Immature natural killer cell (primary cell): ENCODE measurements around the gene RBL1. TPM values are rescaled to one million over a fixed set of nuclear protein-coding genes. Genes with fewer than 3 reads are reported as not detected.
"Not testable (repeated sequence)": the region's sequence is repeated elsewhere in the genome, so short reads cannot be mapped to it uniquely, and the experiment has no call there.

ENCODE experiments used
- DNase-seq, 3 donors: peaks; one replicate each; pipeline ENCODE4 v3.0.0; 2022; ENCODE audit warnings: mixed read lengths in 1 of 3
- H3K27ac Mint-ChIP-seq, 6 donors: one replicate each; pipeline ENCODE4 v1.8.0; 2020; ENCODE audit warnings: mixed read lengths in 6 of 6, mild to moderate bottlenecking in 5 of 6, inconsistent platforms in 4 of 6, moderate library complexity in 3 of 6
- H3K27me3 Mint-ChIP-seq, 3 donors: one replicate each; pipeline ENCODE4 v1.8.0; 2020 to 2021; ENCODE audit warnings: low read depth in 3 of 3, mild to moderate bottlenecking in 3 of 3, mixed read lengths in 3 of 3, moderate library complexity in 3 of 3, inconsistent platforms in 1 of 3
- H3K36me3 Mint-ChIP-seq, 3 donors: one replicate each; pipeline ENCODE4 v1.8.0; 2020; ENCODE audit warnings: mixed read lengths in 3 of 3, inconsistent platforms in 2 of 3, mild to moderate bottlenecking in 2 of 3
- H3K4me1 Mint-ChIP-seq, 2 donors: one replicate each; pipeline ENCODE4 v1.8.0; 2020; ENCODE audit warnings: inconsistent platforms in 2 of 2, mild to moderate bottlenecking in 2 of 2, mixed read lengths in 2 of 2, moderate library complexity in 1 of 2
- H3K4me3 Mint-ChIP-seq, 5 donors: one replicate each; pipeline ENCODE4 v1.8.0; 2020; ENCODE audit warnings: mild to moderate bottlenecking in 5 of 5, mixed read lengths in 5 of 5, inconsistent platforms in 3 of 5, moderate library complexity in 3 of 5
- H3K9me3 Mint-ChIP-seq, 6 donors: one replicate each; pipeline ENCODE4 v1.8.0; 2020; ENCODE audit warnings: mild to moderate bottlenecking in 6 of 6, mixed read lengths in 6 of 6, inconsistent platforms in 4 of 6, moderate library complexity in 3 of 6
- polyA plus RNA-seq, 3 donors: library from polyadenylated mRNA; unstranded; fragments of 300-500 nt; fragmentation: Illumina TruSeq; gene quantifications; one replicate each; pipeline ENCODE4 v1.2.3, GENCODE V29; 2021

The RBL1 gene
- polyA plus RNA-seq, 3 donors from 2014 or later: 2.9 to 11.1 (median 6.0) TPM

- Mint-ChIP-seq H3K27me3 (no peaks in the 10 kb centered on the region), H3K27ac (no peak overlapping the region), H3K9me3 (no peaks in the 10 kb centered on the region), H3K36me3 (no peaks in the 10 kb centered on the region), H3K4me1 (no peaks in the 10 kb centered on the region), H3K4me3 (no peak overlapping the region)
- no peak for DNase-seq
Observed at GRCh38 chr20:37111926-37112455, 16.2 kb upstream of the RBL1 start.

DNA sequence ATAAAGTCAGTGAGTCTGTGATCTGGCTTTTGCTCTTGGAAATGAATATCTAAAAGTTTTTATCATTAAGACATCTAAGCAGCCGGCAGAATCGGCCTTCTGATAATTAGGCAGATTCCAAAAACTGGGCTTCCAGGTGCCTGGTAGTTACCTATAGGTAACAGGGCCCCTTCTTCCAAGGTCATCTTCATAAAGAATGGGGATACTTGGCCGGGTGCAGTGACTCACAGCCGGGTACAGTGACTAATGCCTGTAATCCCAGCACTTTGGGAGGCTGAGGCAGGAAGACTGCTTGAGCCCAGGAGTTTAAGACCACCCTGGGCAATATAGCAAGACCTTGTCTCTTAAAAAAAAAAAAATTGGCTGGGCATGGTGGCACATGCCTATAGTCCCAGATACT lies 12.9 kb upstream of the RBL1 start:
- Mint-ChIP-seq H3K4me3 (no peak overlapping the region), H3K27ac (no peak overlapping the region), H3K4me1 (no peaks in the 10 kb centered on the region), H3K9me3 (no peaks in the 10 kb centered on the region), H3K27me3 (no peaks in the 10 kb centered on the region), H3K36me3 (no peaks in the 10 kb centered on the region)
- DNase-seq: no peak

- Mint-ChIP-seq H3K27ac (no peak overlapping the region), H3K27me3 (no peaks in the 10 kb centered on the region), H3K4me3 (no peak overlapping the region)
Observed at GRCh38 chr20:37102571-37102970, 6.8 kb upstream of the RBL1 start.

GRCh38 chr20:37096415-37097041 lies 731 bp upstream of the RBL1 start:
- H3K4me3 Mint-ChIP-seq: peak overlapping the region; percentile 99
- peaks cover 0 to 4% (median 0%) of the 10 kb centered on the region in 3 donors for H3K36me3 Mint-ChIP-seq
- H3K27ac Mint-ChIP-seq: peak overlapping the region; percentile 96 to 99 (median 98)
- H3K9me3 Mint-ChIP-seq: no peaks in the 10 kb centered on the region
- peaks cover 4 to 6% (median 5%) of the 10 kb centered on the region in 3 donors for H3K27me3 Mint-ChIP-seq
- peaks cover 22 to 33% of the 10 kb centered on the region in 2 donors for H3K4me1 Mint-ChIP-seq
- no peak for DNase-seq

More at GRCh38 chr20:37102571-37102970, 6.8 kb upstream of the RBL1 start:
- Mint-ChIP-seq H3K9me3 (no peaks in the 10 kb centered on the region), H3K36me3 (no peaks in the 10 kb centered on the region), H3K4me1 (no peaks in the 10 kb centered on the region)
- no peak for DNase-seq

GRCh38 chr20:37095108-37095598 lies 644 bp downstream of the RBL1 start:
- peak overlapping the region; percentile 91 to 99 (median 99) for H3K4me3 Mint-ChIP-seq
- H3K36me3 Mint-ChIP-seq: peaks cover 0 to 4% (median 2%) of the 10 kb centered on the region in 3 donors
- H3K27ac Mint-ChIP-seq: peak overlapping the region; percentile 88 to 97 (median 90)
- peaks cover 22 to 33% of the 10 kb centered on the region in 2 donors for H3K4me1 Mint-ChIP-seq
- H3K9me3 Mint-ChIP-seq: no peaks in the 10 kb centered on the region
- peaks cover 5 to 6% (median 6%) of the 10 kb centered on the region in 3 donors for H3K27me3 Mint-ChIP-seq
- peak in 2 of 3 donors; percentile 16 to 20 for DNase-seq

GRCh38 chr20:37090407-37090806 lies 5.4 kb downstream of the RBL1 start:
- Mint-ChIP-seq H3K4me3 (no peak overlapping the region), H3K27me3 (peaks cover 0 to 2% (median 2%) of the 10 kb centered on the region in 3 donors), H3K27ac (peak overlapping the region in 1 of 6 donors; percentile 30), H3K4me1 (peaks cover 15 to 21% of the 10 kb centered on the region in 2 donors), H3K9me3 (no peaks in the 10 kb centered on the region), H3K36me3 (peaks cover 4 to 6% (median 4%) of the 10 kb centered on the region in 3 donors)
- DNase-seq: no peak

DNA sequence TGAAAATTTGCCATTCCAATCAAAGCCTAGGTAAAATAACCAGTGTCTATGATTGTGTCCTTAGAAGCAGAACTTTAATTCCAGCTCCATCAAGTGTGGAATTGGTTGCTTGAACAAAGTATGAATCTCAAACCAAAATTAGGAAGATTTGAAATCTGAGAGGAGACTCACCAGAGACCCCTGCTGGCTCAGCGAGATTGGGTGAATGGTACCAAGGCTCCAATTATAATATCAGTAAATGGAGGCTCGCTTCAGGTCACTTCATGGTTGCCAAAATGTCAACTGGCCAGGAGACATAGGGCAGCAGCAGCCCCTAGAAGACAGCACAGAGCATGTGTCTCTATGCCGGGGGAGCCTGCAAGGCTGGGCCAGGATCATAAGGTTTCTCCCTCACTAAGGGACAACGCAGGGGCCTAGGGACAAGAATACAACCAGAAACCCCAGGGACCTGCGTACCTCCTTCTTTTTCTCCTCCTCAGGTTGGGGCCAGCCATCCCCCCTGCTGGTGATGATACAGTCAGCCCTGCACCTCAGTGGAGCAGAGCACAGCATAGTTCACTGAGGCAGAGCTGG lies 14.0 kb downstream of the RBL1 start:
- H3K4me3 Mint-ChIP-seq: no peak overlapping the region
- H3K36me3 Mint-ChIP-seq: peaks cover 0 to 19% (median 4%) of the 10 kb centered on the region in 3 donors
- H3K27me3 Mint-ChIP-seq: no peaks in the 10 kb centered on the region
- peak; percentile 19 to 41 (median 30) for DNase-seq
- peaks cover 15 to 30% of the 10 kb centered on the region in 2 donors for H3K4me1 Mint-ChIP-seq
- peak overlapping the region; percentile 52 to 81 (median 59) for H3K27ac Mint-ChIP-seq
- no peaks in the 10 kb centered on the region for H3K9me3 Mint-ChIP-seq

GRCh38 chr20:37077009-37077408 lies 18.8 kb downstream of the RBL1 start:
- peaks cover 0 to 16% (median 11%) of the 10 kb centered on the region in 3 donors for H3K36me3 Mint-ChIP-seq
- H3K4me3 Mint-ChIP-seq: no peak overlapping the region
- DNase-seq: no peak
- H3K27me3 Mint-ChIP-seq: peaks cover 0 to 2% (median 0%) of the 10 kb centered on the region in 3 donors
- no peak overlapping the region for H3K27ac Mint-ChIP-seq
- peaks cover 18 to 35% of the 10 kb centered on the region in 2 donors for H3K4me1 Mint-ChIP-seq
- no peaks in the 10 kb centered on the region for H3K9me3 Mint-ChIP-seq

DNA sequence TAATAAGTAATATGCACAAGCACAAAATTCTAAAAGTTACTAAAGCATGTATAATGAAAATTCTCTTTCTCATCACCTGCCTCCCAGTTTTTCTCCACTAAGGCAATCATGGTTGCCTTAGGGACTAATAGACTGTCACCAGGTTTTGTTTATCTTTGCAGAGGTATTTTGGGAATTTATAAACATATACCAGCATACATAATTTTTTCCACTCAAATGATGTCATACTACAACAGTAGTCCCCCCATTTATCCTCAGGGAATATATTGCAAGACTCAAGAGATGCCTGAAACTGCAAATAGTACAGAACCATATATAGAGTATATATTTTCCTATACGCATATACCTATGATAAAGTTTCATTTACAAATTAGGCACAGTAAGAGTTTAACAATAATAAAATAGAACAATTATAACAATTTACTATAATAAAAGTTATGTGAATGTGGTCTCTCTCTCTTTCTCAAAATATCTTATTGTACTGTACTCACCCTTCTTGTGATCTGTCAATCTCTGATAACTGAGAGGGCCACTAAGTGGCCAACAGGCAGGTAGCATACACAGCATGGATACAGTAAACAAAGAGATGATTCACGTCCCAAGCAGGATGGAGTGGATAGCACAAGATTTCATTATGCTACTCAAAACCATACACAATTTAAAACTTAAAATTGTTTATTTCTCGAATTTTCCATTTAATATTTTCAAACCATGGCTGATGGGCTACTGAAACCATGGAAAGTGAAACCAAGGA lies 19.7 kb downstream of the RBL1 start:
- no peak for DNase-seq
- Mint-ChIP-seq H3K36me3 (peaks cover 0 to 14% (median 11%) of the 10 kb centered on the region in 3 donors), H3K4me1 (peaks cover 18 to 35% of the 10 kb centered on the region in 2 donors), H3K9me3 (no peaks in the 10 kb centered on the region), H3K4me3 (no peak overlapping the region), H3K27me3 (peaks cover 0 to 2% (median 0%) of the 10 kb centered on the region in 3 donors), H3K27ac (peak overlapping the region in 2 of 6 donors; percentile 69 to 83)

GRCh38 chr20:37072293-37073196 lies 23.3 kb downstream of the RBL1 start:
- H3K4me1 Mint-ChIP-seq: peaks cover 17 to 24% of the 10 kb centered on the region in 2 donors

DNA sequence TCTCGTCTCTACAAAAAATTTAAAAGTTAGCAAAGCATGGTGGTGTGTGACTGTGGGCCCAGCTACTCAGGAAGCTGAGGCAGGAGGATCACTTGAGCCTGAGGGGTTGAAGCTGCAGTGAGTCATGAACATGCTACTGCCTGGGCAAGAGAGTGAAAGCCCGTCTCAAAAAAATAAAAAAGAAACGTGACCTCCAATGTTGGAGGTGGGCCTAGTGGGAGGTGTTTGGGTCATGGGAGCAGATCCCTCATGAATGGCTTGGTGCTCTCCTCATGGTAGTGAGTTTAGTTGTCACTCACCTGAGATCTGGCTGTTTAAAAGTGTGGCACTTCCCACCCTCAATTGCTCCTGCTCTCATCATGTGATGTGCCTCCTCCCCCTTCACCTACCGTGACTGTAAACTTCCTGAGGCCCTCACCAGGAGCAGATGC lies 24.3 kb downstream of the RBL1 start:
- H3K4me1 Mint-ChIP-seq: peaks cover 15 to 20% of the 10 kb centered on the region in 2 donors
- peak overlapping the region; percentile 85 to 94 (median 88) for H3K27ac Mint-ChIP-seq
- H3K36me3 Mint-ChIP-seq: peaks cover 0 to 15% (median 11%) of the 10 kb centered on the region in 3 donors
- H3K27me3 Mint-ChIP-seq: peaks cover 0 to 2% (median 0%) of the 10 kb centered on the region in 3 donors
- H3K9me3 Mint-ChIP-seq: no peaks in the 10 kb centered on the region
- H3K4me3 Mint-ChIP-seq: peak overlapping the region; percentile 42 to 56 (median 47)
- peak; percentile 21 to 43 (median 24) for DNase-seq

More at GRCh38 chr20:37072293-37073196, 23.3 kb downstream of the RBL1 start:
- no peaks in the 10 kb centered on the region for H3K9me3 Mint-ChIP-seq
- peak overlapping the region in 3 of 6 donors; percentile 18 to 94 (median 25) for H3K27ac Mint-ChIP-seq
- peaks cover 0 to 11% (median 10%) of the 10 kb centered on the region in 3 donors for H3K36me3 Mint-ChIP-seq
- H3K4me3 Mint-ChIP-seq: no peak overlapping the region
- DNase-seq: no peak
- H3K27me3 Mint-ChIP-seq: peaks cover 0 to 2% (median 0%) of the 10 kb centered on the region in 3 donors

GRCh38 chr20:37069563-37069962 lies 26.2 kb downstream of the RBL1 start:
- not testable (repeated sequence) for H3K9me3 Mint-ChIP-seq, DNase-seq, H3K27me3 Mint-ChIP-seq, H3K4me3 Mint-ChIP-seq, H3K27ac Mint-ChIP-seq
- Mint-ChIP-seq H3K4me1 (peaks cover 14% of the 10 kb centered on the region in 2 donors), H3K36me3 (peaks cover 0 to 21% (median 8%) of the 10 kb centered on the region in 3 donors)
